Pons (tissue), 1 donor: ENCODE data around the gene HYAL3.
"Not testable (repeated sequence)": the region's sequence is repeated elsewhere in the genome, so short reads cannot be mapped to it uniquely, and the experiment has no call there.

Experiments
- DNase-seq: peaks from one replicate; pipeline ENCODE4 v3.0.0-alpha.2; 2016; ENCODE audit warnings: low spot score

Gene HYAL3

DNA sequence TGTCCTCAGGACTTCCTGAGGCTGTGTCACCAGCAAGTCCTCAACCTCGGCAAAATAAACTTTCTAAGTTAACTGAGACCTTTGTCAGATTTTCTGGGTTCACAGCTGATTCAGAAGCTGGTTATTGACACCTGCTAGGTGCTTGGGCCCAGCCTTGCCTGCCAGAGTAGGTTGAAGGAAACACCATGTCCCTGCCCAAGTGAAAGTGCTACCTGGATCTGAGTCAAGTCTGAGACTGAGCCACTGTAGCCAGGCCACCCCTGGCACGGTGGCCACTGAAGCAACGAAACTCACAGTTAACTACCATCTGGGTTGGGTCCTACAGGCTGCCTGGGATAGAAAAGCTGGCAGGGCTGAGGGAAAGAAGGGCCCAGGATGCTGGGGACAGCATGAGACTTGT lies 15.1 kb upstream of the HYAL3 start:
- DNase-seq, result no peak

DNA sequence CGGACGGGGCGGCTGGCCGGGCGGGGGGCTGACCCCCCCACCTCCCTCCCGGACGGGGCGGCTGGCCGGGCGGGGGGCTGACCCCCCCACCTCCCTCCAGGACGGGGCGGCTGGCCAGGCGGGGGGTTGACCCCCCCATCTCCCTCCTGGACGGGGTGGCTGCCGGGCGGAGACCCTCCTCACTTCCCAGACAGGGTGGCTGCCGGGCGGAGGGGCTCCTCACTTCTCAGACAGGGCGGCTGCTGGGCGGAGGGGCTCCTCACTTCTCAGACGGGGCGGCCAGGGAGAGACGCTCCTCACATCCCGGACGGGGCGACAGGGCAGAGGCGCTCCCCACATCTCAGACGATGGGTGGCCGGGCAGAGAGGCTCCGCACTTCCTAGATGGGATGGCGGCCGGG lies 12.8 kb upstream of the HYAL3 start:
- not testable (repeated sequence) for DNase-seq

DNA sequence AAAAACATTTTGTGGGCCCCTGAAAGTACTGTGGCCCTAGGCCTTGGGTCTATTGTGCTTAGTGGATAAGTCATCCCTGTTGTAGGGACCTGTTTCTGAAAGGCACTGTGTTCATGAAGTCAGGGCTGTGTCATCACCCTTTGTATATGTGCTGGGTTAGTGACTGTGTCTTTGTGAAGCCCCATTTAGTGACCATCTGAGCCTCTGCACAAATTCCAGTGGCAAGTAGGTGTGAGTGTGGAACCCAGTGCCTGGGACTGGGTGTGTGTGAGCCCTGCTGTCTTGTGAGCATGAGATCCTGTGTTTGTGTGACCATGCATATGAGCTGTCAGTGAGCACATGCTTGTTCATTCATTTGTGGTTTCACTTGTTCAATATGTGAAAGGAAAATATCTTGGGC lies 5.4 kb upstream of the HYAL3 start:
- DNase-seq, result no peak

DNA sequence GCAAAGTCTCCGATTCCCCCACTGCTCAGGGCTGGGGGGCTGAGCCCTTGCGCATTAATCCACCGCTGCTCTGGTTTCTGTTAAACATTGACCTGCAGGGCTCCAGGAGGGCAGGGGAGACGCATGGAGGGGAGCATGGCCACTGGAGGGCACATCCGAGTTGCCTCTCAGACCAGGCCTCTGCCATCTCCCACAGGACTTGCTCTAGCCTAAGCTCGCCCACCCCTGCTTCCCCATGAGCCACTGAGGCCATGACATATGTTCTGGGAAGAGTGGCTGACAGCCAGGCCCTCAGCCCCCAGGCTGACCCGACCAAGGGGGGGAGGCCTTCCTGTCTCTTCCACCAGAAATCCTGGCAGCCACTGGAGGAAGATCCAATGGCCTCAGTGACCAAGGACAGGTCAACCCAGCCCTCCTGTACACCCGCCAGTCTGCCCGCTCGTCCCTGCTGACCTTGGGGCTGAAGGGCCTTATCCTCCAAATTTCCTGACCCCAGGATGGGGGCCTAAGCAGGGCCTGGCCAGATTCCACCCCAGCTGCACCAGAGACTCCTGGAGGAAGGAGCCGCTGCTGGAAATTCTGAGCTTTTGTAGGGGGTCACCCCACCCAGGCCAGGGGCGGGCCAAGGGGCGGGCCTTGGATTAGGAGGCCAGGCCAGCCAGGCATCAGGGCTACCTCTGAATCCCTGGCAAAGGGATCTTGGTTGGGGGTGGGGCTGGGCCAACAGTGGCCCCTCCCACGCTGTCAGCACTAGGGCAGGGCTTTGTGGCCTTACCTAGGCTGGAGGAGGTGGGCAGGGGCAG lies 4.0 kb upstream of the HYAL3 start, which contains the start of gene HYAL1:
Gene HYAL1, minus strand, starts transcription at position 562 of the 803 bp plus-strand sequence. CDS start 618 bp downstream, outside the sequence.
- DNase-seq, result no peak

DNA sequence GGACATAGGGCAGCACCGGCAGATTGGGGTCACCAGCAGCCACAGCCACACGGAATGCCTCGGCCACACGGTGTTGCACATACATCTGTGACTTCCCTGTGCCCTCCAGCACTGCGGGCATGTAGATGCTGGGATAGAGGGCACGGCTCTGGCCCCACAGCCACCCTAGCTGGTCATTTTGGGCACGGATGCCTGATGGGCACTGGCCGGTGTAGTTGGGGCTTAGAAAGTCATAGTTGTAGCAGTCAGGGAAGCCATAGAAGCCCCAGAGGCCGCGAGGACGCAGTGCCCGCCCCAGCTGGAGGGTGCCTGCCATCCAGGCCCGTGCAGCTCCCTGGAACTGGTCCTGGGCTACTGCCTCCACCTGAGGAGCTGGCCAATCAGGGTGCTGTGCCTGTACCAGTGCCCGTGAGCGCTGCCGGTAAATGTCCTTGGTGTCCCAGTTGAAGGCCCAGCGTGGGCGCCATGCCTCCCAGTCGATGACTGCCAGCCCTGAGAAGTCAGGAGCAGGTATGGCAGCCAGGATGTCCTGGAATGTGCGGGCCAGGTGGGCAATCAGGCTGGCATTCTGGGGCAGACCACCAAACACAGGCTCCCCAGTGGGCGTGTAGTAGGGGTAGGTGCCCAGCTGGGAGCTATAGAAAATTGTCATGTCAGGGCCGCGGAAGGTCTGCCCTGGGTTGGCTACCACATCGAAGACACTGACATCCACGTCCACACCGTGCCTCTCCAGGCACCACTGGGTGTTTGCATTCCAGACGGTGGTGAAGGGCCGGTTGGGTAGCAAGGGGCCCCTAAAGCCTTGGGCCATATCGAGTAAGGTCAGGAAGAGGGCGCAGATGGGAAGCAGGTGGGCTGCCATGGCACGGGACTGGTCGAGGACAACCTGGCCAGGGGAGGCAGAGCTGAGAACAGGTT lies 3.1 kb upstream of the HYAL3 start:
- DNase-seq, result no peak

DNA sequence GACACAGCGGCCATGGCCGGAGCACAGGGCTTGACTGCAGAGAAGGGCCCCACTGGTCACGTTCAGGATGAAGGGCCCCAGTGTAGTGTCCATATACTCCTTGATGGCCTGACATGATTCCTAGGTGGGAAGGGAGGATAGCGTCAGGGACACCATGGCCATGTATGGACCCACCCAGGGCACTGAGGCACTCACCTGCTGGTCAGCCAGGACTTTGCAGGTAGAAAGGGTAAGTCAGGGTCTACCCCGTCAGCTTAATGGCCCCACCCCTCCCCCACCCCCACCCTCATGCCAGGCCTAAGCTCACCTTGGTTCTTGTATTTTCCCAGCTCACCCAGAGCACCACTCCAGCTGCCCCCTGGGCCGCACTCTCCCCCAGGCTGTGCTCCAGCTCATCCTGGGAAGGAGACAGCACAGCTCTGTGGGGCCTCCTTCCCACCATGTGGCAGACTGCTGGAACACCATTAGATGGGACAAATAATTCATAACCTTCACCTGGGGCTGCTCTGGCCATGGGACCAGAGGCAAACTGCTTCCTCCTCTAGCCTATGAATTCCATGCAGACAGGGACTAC lies 1.6 kb upstream of the HYAL3 start:
- DNase-seq, result no peak

DNA sequence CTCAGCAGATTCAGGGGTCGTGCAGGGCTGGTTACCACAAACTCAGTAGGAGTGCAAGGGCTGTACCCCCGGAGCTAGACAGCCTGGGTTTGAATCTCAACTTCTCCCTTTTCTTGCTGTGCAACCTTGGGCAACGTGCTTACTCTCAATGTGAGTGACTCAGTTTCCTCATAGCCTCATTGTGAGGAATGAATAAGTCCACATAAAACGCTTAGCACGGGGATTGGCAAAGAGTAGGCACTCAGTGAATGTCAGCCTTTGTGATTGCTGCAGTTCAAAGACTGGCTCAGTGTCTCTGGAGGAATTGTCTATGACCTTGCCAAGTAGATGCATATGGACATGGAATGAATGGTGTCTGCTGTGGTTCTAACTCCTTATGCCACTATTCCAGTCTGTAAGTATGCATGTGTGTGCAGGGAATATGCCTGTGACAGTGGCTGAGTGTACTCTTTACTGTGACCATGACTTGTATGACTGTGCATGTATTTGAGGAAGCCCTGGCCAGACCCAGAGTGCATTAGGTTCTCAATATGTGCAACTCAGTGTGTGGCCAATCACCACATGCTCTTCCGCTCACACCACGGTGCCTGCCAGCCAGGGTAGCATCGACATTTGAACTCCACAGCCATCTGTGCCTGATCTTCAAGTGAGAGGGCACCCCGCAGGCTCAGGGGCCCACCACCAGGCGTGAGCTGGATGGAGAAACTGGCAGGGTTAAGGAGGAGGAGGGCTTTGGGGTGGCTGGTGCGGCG lies 900 bp upstream of the HYAL3 start:
- DNase-seq, result peak; percentile 98

DNA sequence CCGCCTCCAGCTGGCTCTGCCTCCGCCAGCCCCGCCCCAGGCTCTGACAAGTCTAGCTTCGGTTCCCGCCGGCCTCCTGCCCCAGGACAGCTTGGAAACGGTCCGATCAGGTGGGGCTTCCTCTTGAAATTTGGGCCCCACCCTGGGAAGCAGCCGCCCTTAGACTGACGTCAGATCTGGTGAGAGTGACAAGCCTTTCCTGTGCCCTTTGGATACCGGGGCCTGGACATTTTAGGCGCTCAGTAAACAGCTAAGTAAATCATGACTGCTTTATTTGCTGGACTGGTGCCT lies 378 bp upstream of the HYAL3 start:
- DNase-seq, result no peak

DNA sequence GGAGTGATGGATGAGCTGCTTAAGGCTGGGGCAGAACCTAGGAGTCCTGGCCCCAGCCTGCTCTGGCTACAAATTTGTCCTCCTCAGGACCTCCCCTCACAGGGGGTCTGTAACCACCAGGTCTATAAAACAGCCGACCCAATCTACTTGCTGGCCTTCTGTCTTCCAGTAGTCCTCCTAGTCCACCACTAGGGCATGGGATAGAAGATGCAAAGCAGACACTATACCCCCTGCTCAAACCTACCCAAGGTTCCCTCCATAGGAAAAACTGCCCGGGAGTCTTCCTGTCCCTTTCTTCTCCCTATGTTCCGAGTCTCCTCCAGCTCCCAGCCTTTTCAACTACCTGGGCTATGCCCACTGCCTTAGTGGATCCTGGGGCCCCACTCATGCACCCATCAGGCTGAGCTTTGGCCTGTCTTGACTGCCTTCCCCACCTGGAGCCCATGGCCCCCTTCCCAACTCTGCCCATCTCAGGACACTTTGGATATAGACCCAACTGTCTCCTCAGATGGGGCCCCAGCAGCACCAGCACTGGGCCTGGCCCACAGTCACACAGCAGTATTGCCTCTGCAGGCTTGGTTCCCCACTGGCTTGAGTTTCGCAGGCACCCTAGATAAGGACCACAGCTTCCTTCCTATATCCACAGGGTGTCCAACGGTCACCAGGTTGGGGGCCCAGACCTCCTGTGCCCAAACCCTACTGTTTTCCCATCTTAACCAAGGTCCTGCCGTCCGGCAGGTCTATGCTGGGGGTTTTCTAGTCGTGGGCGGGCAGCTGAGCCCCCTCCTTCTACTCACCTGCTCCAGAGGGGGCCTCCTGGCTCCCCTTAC lies 1.1 kb downstream of the HYAL3 start:
- DNase-seq, result no peak

DNA sequence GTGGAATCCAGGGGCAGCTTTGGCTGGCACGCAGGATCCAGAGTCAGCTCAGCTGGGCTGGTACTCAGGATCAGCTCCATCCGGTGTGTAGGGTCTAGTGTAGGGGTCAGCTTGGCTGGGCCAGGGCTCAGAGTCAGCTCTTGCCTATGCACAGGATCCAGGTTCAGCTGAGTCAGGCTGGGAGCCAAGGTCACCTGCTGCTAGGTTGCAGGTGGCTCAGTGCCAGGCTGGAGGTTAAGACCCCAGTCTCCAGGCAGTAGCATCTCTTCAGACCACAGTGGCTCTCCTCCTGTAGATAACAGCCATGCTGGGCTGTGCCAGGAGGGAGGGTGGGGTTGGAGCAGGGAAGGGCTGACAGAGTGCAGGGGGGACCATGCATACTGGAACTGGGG lies 1.8 kb downstream of the HYAL3 start:
- no peak for DNase-seq

DNA sequence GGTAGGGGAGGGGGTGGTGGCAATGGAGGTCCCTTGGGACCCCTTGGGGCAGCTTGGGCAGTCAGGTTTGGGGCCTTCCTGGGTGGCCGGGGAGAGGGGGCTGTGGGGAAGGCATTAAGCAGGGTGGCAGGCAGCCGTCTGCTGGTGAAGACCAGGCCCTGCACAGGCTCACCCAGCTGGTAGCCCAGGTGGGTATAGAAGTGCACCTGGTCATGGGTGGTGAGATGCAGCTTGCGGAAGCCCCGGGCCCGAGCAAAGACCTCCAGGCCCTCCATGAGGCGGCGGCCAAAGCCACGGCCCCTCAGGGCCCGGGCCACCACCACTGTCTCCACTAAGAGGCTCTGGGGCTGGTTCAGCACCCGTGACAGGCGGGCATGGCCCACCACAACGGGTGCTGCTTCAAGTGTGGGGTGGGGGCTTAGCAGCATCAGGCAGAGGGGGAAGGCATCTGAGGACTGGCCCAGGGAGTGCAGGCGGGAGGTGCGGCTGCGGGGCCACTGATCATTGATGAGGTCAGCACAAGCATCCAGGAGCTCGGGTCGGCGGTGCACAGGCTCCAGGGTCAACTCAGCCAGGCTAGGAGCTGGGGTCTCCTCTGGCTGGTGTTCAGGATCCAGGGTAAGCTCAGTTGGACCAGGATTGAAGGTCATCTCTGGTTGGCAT lies 2.4 kb downstream of the HYAL3 start:
- DNase-seq, result no peak

DNA sequence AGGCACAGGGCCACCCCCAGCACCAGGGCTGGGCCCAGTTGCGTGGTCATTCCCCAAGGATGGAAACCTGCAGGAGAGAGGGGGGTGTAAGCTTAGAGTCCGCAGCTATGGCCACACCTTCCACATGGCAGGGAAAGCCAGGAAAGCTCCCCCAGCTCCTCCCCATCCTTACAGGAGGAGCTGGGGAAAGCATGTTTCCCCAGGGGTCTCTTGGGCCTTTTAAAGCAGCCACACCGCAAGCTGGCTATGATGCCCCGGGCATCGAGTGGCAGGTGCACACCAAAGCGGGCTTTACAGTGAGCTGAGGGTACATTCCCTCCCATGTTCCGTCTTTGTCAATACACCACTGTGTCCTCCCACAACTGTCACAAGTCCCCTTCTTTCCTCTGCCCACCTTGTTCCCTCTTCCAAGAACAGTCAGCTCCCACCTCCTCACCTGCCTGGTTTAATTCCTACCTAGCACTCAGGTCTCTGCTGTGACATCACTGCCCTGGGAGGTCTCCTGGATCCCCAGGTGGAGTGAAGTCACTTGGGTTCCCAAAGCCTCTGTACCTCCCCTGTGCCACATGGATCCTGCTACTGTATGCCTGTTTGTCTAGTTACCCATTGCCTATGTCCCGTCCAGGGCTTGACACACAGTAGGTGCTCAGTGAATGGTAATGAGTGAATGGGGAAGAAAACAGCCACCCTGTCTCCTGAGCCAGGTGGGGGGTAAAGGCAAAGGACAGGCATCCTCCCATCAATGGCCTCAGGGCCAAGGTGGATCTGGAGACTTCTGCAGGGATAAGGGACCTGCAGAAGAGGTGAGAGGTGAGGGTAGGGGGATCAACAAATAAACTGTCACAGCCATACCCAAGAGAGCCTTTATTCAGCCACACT lies 3.4 kb downstream of the HYAL3 start:
- no peak for DNase-seq

DNA sequence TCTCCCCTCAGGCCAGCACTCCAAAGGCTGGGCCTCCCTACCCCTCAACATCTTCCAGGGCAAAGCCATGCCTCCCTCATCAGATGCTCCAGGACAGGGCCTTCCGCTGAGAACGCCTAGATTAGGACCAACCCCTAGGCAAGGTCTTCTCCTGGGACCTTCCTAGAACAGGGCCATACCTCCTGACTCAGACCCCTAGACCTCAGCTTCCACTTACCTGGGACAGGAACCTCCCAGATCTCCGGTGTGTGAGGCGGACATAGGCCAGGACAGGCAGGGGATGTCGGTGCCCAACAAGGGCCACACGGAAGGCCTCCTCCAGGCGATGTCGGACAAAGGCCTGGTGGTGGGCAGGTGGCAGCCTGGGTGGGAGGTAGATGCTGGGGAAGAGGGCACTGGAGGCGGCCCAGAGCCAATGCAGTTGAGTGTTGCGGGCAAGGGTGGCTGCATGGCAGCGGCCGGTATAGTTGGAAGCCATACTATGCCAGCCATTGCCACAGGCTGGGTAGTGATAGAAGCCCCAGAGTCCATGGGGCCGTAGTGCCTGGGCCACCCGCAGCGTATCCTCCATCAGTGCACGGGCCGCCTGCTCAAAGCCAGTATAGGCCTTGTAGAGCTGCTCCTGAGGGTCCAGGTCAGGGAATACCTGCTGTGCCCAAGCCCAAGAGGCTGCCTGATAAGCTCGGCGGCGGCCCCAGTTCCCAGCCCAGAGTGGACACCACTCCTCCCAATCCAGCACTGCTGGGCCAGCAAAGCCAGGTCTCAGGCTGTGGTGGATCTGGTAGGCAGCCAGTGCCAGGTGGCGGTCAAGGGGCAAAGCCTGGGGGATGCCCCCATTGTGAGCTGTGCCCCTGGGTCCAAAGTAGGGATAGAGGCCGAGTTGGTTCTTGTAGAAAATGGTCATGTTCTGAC lies 4.5 kb downstream of the HYAL3 start:
- DNase-seq, result no peak

DNA sequence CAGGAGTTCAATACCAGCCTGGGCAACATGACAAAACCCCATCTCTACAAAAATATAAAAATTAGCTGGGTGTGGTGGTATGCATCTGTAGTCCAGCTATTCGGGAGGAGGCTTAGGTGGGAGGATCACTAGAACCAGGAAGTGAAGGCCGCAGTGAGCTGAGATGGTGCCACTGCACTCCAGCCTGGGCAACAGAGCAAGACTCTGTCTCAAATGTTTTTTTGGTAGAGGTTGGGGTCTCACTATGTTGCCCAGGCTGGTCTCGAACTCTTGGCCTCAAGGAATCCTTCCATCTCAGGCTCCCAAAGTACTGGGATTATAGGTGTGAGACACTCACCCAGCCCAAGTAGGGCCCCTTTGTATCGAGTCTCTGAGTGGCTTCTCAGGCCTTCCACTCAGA lies 5.1 kb downstream of the HYAL3 start:
- no peak for DNase-seq

DNA sequence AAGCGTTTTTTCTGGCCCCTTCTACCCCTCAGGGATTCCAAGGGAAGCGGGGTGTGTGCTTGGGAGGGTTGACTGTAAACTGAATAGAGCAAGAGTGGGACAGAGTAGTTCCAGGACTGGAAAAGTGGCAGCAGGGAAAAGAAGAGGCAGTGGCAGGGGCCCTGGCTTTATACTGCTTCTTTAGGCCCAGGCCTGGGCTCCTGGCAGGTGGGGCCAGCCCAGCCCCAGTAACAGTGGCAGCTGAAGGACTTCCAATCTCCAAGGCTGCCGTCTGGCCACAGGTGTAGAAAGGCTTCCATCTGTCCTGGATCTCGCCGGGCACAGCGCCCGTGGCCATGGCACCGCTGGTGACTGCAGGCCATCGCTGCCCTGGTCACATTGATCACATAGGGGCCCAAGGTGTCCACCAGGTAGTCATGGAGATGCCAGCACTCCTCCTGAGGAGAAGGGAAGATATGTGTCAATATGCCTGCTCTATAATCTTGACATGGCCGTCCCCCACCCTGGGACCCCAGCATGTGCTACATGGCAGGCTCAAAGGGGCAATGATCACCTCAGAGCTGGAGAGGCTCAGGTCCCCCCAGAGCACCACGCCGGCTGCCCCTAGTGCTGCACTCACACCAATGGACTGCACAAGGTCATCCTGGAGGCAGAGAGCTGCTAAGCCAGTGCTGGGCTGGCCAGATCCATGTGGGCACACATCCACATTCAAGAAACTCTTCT lies 6.0 kb downstream of the HYAL3 start:
- DNase-seq, result no peak

DNA sequence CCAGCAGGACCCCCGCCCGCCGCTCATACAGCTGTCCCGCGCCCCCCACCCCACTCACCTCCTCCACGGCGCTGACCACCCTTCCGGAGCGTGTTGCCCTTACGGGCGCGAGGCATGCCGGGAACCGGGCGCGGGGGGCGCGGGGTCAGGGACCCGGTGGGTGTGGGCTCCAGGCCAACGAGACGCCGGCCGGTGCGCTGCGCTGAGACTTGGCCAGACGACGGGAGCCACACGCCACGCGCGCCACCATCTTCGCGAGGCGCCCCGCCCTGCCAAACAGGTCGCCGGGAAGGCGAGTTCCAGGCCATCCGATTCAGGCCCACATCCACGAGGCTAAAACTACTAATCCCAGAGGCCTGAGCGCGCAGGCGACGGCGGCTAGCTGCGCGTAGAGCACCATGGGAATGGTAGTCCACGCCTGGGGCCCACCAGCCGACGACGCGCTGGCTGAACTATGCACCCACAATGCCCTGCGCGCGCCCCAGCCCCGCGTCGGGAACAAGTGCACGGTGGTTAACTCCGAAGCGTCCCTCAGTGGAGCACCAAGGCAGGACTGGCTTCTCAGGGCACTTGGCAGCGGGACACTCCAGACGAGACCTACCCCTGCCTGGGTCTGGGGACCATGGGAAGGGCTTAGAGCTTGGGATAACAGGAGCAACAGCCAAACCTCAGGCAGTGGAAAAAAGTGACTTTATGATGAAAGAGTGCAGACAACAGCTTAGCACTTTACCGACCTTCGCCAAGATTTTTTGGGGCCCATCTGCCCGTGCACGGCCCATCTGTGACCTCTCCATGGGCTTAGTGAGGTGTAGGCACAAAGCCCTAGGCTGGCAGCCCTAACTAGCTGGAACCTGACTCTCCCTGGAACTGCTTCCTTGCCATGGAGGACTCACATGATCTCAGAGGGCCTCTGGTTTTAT lies 6.8 kb downstream of the HYAL3 start, which contains the start of gene IFRD2:
Gene IFRD2, minus strand, starts transcription at position 271 of the 920 bp plus-strand sequence. Its CDS starts 155 bp downstream, at position 116.
- DNase-seq, result peak; percentile 97

DNA sequence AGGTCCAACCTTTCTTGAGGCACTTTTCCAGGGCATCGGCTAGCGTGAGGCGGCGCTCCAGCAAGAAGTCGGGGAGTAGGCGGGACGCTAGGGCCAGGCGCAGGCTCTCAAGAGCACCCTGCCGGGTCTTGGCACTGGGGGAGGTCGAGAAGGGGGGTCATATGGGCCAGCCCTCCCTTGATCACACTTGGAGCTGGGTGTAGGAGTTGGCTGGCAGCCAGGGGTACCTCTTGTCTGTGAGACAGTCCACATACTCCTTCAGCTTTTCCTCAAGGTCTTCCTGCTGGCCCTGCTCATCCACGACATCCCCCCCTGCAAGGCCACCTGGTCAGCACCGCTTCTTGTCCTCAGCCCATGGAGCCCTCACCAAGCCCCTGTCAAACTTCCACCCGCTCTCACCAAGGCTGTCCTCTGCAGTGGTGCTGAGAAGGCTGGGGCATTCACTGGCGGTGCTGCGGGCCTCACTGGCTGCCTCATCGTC lies 9.0 kb downstream of the HYAL3 start:
- DNase-seq, result no peak
